Hippocampal formation (tissue), 2 donors: Measurements from ENCODE around the gene LRIG1.

Experiments
- DNase-seq, 2 donors: peaks; one replicate each; lab custom pipeline; 2025; lab: John Stamatoyannopoulos, UW

LRIG1 gene

GRCh38 chr3:66500576-66501482 lies at the start of gene LRIG1:
Gene LRIG1 (minus strand): TSS chr3:66501022. CDS start chr3:66500407, 615 bp downstream.
- peak; percentile 97 to 100 for DNase-seq

GRCh38 chr3:66544619-66545429 lies 44.0 kb upstream of the LRIG1 start:
- no peak for DNase-seq

GRCh38 chr3:66542153-66542552 lies 41.3 kb upstream of the LRIG1 start:
- DNase-seq, result no peak

- DNase-seq, result no peak
Measured at GRCh38 chr3:66539466-66539989, 38.7 kb upstream of the LRIG1 start.

GRCh38 chr3:66538390-66538789 lies 37.6 kb upstream of the LRIG1 start:
- no peak for DNase-seq

- DNase-seq, result no peak
Measured at GRCh38 chr3:66537735-66538134, 36.9 kb upstream of the LRIG1 start.

GRCh38 chr3:66536791-66537190 lies 36.0 kb upstream of the LRIG1 start:
- no peak for DNase-seq

GRCh38 chr3:66534304-66534845 lies 33.6 kb upstream of the LRIG1 start:
- no peak for DNase-seq

GRCh38 chr3:66532613-66533012 lies 31.8 kb upstream of the LRIG1 start:
- DNase-seq, result no peak

- DNase-seq, result no peak
Measured at GRCh38 chr3:66532160-66532587, 31.4 kb upstream of the LRIG1 start.

- no peak for DNase-seq
Measured at GRCh38 chr3:66531256-66531655, 30.4 kb upstream of the LRIG1 start.

- no peak for DNase-seq
Measured at GRCh38 chr3:66527246-66527645, 26.4 kb upstream of the LRIG1 start.

- no peak for DNase-seq
Measured at GRCh38 chr3:66525771-66526170, 24.9 kb upstream of the LRIG1 start.

GRCh38 chr3:66520724-66521123 lies 19.9 kb upstream of the LRIG1 start:
- no peak for DNase-seq

- no peak for DNase-seq
Measured at GRCh38 chr3:66518644-66519043, 17.8 kb upstream of the LRIG1 start.

GRCh38 chr3:66518126-66518525 lies 17.3 kb upstream of the LRIG1 start:
- no peak for DNase-seq

GRCh38 chr3:66517241-66517640 lies 16.4 kb upstream of the LRIG1 start:
- DNase-seq, result no peak

- no peak for DNase-seq
Measured at GRCh38 chr3:66508461-66508860, 7.6 kb upstream of the LRIG1 start.

- no peak for DNase-seq
Measured at GRCh38 chr3:66507423-66508260, 6.8 kb upstream of the LRIG1 start.

GRCh38 chr3:66506154-66506553 lies 5.3 kb upstream of the LRIG1 start:
- DNase-seq, result no peak

- DNase-seq, result no peak
Measured at GRCh38 chr3:66504850-66505641, 4.2 kb upstream of the LRIG1 start.
